Urinary bladder (tissue), 4 donors: ENCODE data around the gene CCDC197. TPM values are rescaled to one million over a fixed set of nuclear protein-coding genes. Genes with fewer than 3 reads are reported as not detected.

Experiments used
- DNase-seq: peaks from one replicate; pipeline ENCODE4 v3.0.0-alpha.2; 2015; ENCODE audit errors: extremely low spot score
- H3K27ac ChIP-seq: one replicate; pipeline ENCODE4 v1.5.1; 2013; ENCODE audit warnings: low read depth, mild to moderate bottlenecking, moderate library complexity
- H3K36me3 ChIP-seq: one replicate; pipeline ENCODE4 v1.6.1; 2013; ENCODE audit warnings: mild to moderate bottlenecking, moderate library complexity; ENCODE audit not compliant: insufficient read depth
- H3K4me1 ChIP-seq: one replicate; pipeline ENCODE4 v1.6.1; 2013; ENCODE audit warnings: mild to moderate bottlenecking, moderate library complexity; ENCODE audit not compliant: insufficient read depth
- H3K4me3 ChIP-seq: one replicate; pipeline ENCODE4 v1.5.1; 2013; ENCODE audit warnings: low read depth, low read length
- WGBS: extraction: QIAGEN DNeasy Blood & Tissue Kit; methylation state at CpG from one replicate; pipeline ENCODE4 v1.1.7; 2013; 5-methylcytosine and 5-hydroxymethylcytosine counted together
- polyA plus RNA-seq: library from polyadenylated mRNA; stranded (reverse); fragments of 200-250 nt; gene quantifications from one replicate; pipeline ENCODE4 v1.2.3, GENCODE V29; 2013
- total RNA-seq: library from RNA; depleted of rRNA; stranded (reverse); fragments of >200 nt; gene quantifications from one replicate; pipeline ENCODE4 v1.2.3, GENCODE V29; 2014
- donor health status: healthy with polysubstance abuse.
- donor health status: healthy.

Gene CCDC197
- total and polyA plus RNA-seq, 2 donors = not detected

DNA sequence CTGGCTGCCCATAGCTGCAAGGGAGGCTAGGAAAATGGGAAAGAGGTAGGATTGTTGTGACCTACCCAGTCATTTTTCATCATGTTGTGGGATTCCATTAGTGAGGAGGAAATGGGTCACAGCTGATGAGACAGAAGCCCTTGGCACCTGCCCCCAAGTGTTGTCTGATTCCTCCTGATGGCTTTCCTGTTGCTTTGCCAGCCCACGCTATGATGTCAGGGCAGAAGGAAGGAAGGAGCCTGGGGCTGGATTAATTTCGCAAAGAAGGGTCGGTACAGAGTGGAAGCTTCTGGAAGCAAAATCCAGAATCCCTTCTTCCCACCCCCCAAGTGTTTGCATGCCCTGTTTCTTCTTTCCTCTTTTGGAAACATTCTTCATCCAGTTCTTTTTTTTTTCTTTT, 37.8 kb downstream of the CCDC197 start:
- Histone ChIP-seq H3K27ac (no peak overlapping the region), H3K4me3 (no peak overlapping the region), H3K4me1 (no peaks in the 10 kb centered on the region), H3K36me3 (no peaks in the 10 kb centered on the region)
- no peak for DNase-seq
- 89% methylated on average over 3 of the region's 3 CpGs for WGBS

GRCh38 chr14:94036313-94037167, 39.4 kb downstream of the CCDC197 start:
- H3K4me3 ChIP-seq = no peak overlapping the region
- no peak overlapping the region for H3K27ac ChIP-seq
- H3K4me1 ChIP-seq = no peaks in the 10 kb centered on the region
- 40% methylated on average over 12 of the region's 12 CpGs for WGBS
- no peak for DNase-seq
- H3K36me3 ChIP-seq = no peaks in the 10 kb centered on the region

DNA sequence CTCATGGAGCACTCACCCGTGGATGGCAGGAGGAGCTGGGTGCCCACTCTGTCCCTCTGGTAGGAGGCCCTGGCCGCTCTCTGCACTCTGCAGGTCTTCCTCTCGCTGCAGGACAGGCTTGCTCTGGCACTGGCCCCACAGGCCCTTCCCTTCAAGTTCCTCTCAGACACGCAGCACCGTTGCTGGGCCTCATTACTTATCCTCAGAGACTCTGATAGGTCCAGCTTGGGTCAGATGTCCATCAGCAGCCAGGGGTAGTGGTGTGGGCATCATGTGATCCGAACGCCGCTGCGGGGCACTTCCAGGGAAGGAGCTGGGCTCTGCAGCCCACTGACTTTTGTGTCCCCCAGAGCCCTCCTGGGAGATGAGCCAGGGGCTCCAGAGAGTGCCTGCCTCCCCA, 40.9 kb downstream of the CCDC197 start:
- Histone ChIP-seq H3K36me3 (no peaks in the 10 kb centered on the region), H3K27ac (no peak overlapping the region), H3K4me3 (no peak overlapping the region), H3K4me1 (no peaks in the 10 kb centered on the region)
- 80% methylated on average over 9 of the region's 9 CpGs for WGBS
- DNase-seq = no peak

- 89% methylated on average over 7 of the region's 7 CpGs for WGBS
- no peaks in the 10 kb centered on the region for H3K36me3 ChIP-seq
- DNase-seq = no peak
- no peak overlapping the region for H3K27ac ChIP-seq
- no peaks in the 10 kb centered on the region for H3K4me1 ChIP-seq
- no peak overlapping the region for H3K4me3 ChIP-seq
Measured at GRCh38 chr14:94038510-94038909, 41.4 kb downstream of the CCDC197 start.

DNA sequence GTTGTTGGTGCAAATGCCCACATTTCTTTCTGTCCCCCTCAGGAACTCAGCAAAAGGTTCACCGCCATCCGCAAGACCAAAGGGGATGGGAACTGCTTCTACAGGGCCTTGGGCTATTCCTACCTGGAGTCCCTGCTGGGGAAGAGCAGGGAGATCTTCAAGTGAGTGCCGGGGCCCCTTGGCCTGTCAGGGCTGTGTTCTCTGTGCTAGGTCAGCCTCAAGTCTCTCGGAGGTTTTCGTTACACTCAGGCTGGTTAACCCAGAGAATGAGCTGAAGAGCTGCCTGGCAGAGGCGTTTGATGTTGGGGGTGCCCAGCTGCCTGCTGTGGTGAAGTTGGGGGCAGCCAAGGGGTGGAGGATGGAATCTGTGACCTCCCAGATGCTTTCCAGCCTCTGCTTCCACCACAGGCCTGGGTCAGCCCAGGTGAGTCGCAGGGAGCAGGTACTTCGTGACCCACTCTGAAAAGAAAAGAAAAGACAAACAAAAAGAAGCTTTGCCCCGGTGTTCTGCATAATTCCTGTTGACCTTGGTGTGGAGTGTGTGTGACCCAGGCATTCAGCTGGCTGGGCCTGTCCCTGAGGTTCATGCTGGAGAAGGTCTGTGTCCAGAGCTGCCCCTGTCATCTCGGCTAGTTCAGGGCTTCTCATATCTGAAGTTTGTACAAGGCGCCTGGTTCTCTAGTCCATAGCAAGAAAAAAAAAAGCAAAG, 42.0 kb downstream of the CCDC197 start:
- H3K36me3 ChIP-seq = no peaks in the 10 kb centered on the region
- no peak overlapping the region for H3K4me3 ChIP-seq
- 88% methylated on average over 11 of the region's 11 CpGs for WGBS
- H3K4me1 ChIP-seq = no peaks in the 10 kb centered on the region
- no peak for DNase-seq
- H3K27ac ChIP-seq = no peak overlapping the region

DNA sequence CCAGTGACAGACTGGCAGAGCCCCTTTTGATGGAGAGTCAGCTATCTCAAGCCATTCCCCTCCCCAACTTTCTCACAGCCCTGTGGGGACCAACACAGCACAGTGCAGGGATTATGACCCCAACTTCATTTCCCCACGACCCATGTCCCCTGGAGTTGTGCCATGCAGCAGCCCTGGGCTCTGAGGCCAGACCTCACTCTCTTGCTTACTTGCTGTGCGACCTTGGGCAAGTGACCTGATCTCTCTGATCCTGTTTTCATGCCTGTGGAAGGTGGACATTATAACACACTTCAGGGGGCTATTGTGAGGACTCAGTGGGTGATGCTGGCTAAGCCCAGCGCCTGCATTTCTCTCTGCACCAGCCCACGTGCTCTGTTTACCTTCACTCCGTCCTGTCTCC, 43.1 kb downstream of the CCDC197 start:
- 83% methylated on average over 5 of the region's 5 CpGs for WGBS
- no peaks in the 10 kb centered on the region for H3K36me3 ChIP-seq
- no peak overlapping the region for H3K27ac ChIP-seq
- H3K4me1 ChIP-seq = no peaks in the 10 kb centered on the region
- DNase-seq = no peak
- no peak overlapping the region for H3K4me3 ChIP-seq

DNA sequence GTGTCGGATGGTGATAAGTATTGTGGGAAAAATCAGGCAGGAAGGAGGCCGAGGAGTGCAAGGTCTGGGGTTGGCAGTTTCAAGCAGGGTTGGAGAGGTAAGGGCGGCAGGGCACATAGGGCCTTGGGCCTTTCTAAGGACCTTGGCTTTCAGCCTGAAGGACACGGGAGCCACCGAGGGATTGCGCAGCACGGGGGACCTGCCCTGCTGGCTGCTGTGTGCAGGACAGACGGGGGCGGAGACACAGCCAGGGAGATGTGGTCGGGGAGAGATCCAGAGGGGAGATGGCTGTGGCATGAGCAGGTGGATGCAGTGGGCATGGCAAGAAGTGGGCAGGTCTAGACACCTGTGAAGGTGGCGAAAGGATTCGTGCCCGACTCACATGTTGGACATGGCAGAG, 43.7 kb downstream of the CCDC197 start:
- Histone ChIP-seq H3K36me3 (no peaks in the 10 kb centered on the region), H3K4me1 (no peaks in the 10 kb centered on the region), H3K27ac (no peak overlapping the region), H3K4me3 (no peak overlapping the region)
- 88% methylated on average over 13 of the region's 13 CpGs for WGBS
- DNase-seq = no peak

DNA sequence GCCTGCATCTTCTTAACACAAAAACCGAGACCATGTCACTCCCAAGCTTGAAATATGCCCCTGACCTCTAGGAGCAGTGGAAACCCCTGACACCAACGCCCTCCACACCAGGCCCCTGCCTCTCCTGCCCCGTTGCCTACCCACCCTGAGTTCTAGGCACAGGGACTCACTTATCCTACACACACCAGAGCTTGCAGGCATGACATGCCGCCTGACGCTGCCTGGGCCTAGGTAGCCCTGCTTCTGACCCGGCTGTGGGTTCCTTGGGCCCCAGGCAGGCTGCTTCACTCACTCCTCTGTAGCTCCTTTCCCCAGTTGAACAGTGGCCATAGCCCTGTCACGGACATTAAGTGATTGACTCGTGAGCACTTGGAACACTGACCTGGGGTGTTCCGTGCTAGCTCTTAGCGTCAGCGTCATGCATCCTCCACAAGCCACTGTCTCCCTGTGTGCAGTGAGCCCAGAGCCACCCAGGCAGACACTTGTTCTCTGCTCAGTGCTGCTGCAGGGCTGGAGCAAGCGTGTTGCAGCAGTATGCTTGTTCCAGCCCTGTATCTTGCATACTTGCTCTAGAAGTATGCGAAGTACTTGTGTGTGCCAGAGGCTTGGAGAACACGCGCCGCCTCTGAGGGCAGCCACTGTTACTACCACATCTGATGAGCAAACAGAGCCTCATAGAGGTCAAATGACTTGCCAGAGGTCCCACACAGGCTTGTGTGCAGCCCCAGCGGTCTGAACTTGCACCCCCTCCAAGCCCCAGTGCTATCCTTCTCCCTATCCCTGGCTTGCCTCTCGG, 44.6 kb downstream of the CCDC197 start:
- no peak for DNase-seq
- H3K27ac ChIP-seq = no peak overlapping the region
- no peaks in the 10 kb centered on the region for H3K36me3 ChIP-seq
- 70% methylated on average over 18 of the region's 18 CpGs for WGBS
- no peak overlapping the region for H3K4me3 ChIP-seq
- H3K4me1 ChIP-seq = no peaks in the 10 kb centered on the region

DNA sequence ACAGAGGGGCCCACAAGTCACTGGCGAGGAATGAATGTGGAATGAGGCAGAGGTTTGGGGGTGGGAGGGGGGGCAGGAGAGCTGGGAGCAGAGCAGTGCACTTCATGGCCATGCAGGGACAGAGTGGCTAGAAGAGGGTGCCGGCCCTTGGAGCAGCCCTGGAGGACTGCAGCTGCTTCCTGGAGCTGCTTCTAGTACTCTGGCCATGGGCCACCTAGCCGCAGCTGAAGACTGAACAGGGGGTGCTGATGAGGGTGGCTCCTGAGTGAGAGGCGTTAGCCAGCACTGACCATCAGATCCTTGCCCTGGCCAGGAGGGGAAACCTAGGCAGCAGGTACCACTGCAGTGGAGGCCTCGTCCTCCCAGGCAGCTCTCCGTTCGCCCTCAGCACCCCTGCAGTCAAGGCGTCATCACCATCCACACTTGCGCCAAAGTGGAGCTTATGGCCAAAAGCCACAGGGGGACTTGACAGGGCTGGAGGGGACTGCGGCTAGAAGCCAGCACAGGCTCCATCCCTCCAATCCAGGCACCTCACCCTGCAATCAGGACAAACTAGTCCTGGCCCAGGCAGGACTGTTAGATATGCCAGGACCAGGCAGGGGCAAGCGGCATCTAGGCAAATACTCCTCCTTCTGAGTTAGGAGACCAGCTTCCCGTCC, 45.5 kb downstream of the CCDC197 start:
- DNase-seq = no peak
- Histone ChIP-seq H3K27ac (no peak overlapping the region), H3K4me3 (no peak overlapping the region), H3K4me1 (no peaks in the 10 kb centered on the region), H3K36me3 (peaks cover 2% of the 10 kb centered on the region)
- 71% methylated on average over 12 of the region's 12 CpGs for WGBS

GRCh38 chr14:94043111-94043755, 46.1 kb downstream of the CCDC197 start:
- no peak for DNase-seq
- WGBS = 77% methylated on average over 13 of the region's 13 CpGs
- Histone ChIP-seq H3K36me3 (peaks cover 2% of the 10 kb centered on the region), H3K4me3 (no peak overlapping the region), H3K4me1 (no peaks in the 10 kb centered on the region), H3K27ac (no peak overlapping the region)

DNA sequence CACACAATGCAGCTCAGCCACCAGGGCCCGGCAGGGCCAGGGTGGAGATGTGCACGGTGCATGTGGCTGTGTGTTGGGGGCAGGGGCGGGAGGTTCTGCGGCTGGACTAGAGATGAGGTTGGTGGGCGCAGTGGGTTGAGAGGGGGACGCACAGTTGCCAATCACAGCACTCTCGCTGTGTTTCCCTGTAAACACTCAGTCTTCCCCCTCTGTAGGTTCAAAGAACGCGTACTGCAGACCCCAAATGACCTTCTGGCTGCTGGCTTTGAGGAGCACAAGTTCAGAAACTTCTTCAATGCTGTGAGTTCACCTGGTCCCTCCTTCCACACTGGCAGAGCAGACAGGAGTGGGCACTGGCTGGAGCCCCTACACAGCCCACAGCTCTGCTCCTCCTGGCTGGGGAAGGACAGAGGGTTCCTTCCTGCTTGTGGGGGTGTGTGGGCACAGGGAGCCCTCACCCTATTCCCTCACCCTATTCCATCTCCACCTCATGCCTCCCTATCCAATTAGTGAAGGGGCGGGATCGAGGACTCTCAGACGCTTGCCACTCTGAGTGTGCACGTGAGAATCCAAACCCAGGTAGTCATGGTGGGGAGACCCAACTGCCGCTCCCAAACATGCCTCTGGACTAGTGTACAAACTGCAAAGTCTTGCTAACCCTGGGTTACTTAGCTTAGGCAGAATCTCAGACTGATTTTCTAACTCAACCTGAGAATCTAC, 46.8 kb downstream of the CCDC197 start:
- H3K36me3 ChIP-seq = peaks cover 6% of the 10 kb centered on the region
- DNase-seq = no peak

DNA sequence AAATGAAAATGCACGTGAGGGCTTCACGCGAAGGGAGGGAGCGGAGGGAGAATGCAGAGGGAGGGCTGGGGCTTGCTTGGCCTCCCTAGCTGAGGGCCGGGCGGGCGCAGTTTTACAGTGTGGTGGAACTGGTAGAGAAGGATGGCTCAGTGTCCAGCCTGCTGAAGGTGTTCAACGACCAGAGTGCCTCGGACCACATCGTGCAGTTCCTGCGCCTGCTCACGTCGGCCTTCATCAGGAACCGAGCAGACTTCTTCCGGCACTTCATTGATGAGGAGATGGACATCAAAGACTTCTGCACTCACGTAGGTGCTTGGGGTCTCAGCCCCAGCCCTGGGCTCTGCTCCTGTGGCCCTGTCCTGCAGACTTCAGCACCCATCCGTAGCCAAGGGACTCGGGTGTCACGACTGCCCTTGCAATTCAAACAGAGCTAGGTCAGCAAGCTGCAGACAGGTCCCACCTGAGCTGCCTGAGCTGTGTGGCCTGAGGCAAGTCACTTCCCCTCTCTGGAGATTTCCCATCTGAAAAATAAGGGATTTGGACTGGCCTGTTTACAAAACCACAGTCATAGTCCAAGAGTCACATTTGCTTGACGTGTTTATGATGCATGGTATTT, 47.5 kb downstream of the CCDC197 start:
- no peaks in the 10 kb centered on the region for H3K4me1 ChIP-seq
- no peak overlapping the region for H3K27ac ChIP-seq
- no peak overlapping the region for H3K4me3 ChIP-seq
- H3K36me3 ChIP-seq = peaks cover 6% of the 10 kb centered on the region
- no peak for DNase-seq
- WGBS = 88% methylated on average over 20 of the region's 20 CpGs

More for the DNA sequence above, 46.8 kb downstream of the CCDC197 start:
- H3K27ac ChIP-seq = no peak overlapping the region
- WGBS = 86% methylated on average over 14 of the region's 14 CpGs
- no peak overlapping the region for H3K4me3 ChIP-seq
- H3K4me1 ChIP-seq = no peaks in the 10 kb centered on the region
